EL (cell line): ENCODE results near the gene SLC9A8.
"Not testable (repeated sequence)": the region's sequence is repeated elsewhere in the genome, so short reads cannot be mapped to it uniquely, and the experiment has no call there.

Experiments used
- DNase-seq: peaks from one replicate; pipeline ENCODE4 v3.0.0-alpha.2; 2016

SLC9A8 gene

DNA sequence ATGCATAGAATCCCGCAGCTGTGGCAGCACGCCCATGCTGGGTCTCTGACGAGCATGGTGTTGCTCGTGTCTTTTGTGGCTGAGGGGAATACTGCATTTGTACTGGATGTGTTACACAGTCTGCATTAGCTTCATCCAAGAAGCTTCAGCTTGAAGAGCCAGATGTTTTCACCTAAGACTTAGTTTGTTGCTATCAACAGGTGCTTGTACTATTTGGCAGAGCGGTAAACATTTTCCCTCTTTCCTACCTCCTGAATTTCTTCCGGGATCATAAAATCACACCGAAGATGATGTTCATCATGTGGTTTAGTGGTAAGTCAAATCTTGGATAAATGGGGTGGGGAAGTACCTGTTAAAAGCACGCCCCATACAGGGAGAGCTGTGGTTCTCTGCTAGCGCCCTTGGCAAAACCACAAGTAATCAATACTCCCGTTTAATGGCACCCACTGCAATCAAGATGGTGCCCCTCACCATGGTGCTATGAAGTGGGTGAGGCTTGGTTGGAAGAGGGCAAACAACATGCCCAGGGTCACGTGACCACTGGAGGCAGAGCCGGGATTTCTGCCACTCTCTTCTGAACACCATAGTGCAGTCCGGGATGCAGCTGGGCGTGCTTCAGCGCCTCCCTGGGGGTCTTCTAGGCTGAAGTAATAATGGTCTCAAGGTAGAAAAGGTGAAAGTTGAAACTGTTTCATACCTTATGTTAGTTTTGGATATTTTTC, 68.3 kb downstream of the SLC9A8 start:
- DNase-seq: no peak

DNA sequence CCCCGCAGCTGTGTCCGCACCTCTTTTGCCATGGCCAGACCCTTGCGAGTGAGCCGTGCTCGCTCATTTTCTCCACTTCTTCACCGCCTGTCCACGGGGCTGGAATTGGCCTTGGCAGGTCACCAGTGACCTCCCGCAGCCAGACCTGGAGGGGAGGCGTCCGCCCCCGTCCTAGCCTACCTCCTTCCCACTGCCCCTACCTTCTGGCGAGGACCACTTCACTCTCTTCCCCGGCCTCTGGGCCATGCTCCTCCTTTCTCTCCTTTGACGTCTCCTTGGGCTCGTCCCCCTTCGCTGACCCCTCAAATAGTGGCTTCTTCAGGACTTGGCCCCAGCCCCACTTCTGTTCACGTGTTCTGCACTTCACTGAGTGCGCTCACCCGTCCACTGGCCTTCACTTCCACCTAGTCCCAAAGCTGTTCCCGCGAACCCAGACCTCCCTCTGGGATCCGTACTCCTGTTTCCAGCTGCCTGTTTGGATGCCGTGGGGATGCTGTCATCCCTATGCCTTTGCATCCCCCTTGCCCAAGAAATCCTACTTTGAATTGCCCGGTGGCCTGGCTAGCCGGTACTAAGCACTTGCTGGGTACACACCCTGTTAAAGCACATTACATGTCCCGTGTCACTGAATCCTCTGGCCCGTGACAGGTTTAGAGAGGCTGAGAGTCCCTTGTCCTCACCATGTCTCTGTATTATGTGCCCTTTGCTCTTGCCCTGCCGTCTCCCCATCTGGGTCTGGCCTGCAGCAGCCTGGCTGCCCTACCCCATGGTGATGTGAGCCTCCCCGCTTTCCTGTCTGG, 69.7 kb downstream of the SLC9A8 start:
- DNase-seq: no peak

DNA sequence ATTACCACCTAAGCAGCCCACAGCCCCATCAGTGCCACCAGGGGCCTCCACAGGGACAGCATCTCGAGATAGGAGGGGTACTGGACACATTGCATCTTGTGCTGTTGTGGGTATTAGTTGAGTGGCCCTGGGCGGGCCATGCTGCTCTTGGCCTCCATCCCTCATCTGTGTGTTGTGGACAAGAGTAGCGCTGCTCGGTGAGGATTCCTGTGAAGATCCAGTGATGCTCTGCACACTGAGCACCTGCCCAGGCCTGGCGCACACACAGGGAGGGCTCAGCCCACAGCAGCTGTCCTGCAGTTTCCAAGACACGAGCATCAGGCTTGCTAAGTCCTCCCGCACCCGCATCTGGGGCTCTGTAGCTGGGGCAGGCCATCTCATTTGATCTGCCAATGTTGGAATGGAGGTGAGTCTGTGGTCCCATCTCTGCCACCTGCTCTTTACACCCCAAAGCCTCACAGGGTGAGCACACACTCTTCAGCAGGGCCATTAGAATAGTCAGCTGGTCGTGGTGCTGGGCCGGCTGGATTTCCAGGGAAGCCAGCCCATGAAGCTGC, 70.7 kb downstream of the SLC9A8 start:
- no peak for DNase-seq

DNA sequence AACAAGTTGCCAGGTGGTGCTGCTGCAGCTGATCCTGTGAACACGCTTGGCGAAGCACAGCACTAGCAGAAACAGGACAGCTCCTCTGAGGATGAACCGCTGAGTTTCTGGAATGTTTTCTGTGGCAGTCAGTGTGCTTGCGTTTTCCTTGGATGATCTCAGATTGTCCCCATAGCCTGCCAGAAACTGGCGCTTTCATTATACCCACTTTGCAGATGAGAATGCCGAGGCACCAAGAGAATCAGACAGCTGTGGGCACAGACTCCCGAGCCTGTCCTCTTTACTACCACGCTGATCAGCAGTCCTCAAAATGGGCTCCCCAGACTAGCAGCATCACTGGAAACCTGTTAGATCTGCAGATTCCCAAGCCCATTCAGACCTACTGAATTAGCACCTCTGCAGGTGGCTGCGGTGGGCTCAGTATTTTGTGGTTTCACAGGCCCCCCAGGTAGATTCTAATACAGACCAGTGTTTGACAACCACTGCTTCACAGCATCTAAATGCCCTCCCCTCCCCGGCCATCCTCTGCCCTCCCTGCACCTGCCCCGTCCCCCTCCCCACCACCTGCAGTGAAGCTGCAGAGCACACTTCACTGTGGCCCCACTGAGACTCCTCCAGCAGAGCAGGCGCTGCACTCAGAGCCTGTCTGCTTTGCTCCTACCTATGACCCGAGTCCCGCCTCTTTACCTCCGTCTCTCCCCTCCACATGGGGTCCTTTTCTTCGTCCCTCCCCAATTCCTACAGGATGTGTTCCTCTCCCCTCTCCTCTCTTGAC, 73.1 kb downstream of the SLC9A8 start:
- no peak for DNase-seq

DNA sequence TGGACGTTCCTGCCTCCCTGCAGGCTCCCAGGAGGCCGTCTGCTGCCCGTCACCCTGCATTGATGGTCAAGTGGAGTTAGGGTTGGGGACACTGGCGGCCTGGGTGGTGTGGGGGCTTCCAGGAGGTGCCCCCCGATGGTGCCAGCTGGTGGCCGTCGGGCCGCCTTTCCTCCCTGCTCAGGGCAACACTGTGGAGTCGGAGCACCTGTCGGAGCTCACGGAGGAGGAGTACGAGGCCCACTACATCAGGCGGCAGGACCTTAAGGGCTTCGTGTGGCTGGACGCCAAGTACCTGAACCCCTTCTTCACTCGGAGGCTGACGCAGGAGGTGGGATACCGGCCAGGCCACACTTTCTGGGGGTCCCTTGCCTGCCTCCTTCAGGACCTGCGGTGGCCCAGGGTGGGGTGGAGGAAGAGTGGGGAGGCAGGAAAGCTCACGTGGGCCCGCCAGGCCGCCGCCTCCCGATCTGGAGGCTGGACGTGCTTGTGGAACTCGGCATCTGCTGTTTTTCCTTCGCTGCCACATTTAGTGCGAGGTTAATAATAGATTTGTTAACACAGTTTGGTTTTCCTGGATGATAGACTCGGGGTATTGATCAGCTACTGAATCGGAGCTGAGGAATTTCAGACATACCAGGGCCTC, 74.1 kb downstream of the SLC9A8 start:
- no peak for DNase-seq

DNA sequence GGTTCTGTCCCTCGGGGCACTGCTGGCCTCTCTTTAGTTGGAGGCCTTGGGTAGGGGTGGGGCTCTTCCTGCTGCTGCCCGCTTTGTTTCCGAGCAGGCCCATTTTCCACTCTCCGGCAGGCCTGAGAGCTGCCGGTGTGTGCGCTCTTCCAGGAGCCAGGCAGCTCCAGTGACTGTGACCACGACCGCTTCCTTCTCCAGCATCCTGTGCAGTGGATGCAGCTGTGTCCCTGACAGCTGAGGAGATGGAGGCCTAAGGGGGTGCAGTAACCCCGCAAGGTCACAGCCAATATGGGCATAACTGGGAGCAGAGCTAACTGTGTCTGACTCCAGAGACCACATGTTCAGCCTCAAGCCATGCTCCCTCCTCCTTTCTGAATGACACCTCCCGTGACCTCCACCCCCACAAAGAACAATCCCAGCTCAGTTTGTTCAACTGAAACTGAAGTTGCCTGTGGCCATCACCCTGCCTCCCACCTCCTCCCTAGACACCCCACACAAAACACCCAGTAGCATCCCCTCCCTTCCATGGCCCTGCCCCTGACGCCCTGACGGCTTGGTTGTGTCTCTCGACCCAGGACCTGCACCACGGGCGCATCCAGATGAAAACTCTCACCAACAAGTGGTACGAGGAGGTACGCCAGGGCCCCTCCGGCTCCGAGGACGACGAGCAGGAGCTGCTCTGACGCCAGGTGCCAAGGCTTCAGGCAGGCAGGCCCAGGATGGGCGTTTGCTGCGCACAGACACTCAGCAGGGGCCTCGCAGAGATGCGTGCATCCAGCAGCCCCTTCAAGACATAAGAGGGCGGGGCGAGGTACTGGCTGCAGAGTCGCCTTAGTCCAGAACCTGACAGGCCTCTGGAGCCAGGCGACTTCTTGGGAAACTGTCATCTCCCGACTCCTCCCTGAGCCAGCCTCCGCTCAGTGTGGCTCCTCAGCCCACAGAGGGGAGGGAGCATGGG, 74.9 kb downstream of the SLC9A8 start:
- DNase-seq: peak; percentile 56

DNA sequence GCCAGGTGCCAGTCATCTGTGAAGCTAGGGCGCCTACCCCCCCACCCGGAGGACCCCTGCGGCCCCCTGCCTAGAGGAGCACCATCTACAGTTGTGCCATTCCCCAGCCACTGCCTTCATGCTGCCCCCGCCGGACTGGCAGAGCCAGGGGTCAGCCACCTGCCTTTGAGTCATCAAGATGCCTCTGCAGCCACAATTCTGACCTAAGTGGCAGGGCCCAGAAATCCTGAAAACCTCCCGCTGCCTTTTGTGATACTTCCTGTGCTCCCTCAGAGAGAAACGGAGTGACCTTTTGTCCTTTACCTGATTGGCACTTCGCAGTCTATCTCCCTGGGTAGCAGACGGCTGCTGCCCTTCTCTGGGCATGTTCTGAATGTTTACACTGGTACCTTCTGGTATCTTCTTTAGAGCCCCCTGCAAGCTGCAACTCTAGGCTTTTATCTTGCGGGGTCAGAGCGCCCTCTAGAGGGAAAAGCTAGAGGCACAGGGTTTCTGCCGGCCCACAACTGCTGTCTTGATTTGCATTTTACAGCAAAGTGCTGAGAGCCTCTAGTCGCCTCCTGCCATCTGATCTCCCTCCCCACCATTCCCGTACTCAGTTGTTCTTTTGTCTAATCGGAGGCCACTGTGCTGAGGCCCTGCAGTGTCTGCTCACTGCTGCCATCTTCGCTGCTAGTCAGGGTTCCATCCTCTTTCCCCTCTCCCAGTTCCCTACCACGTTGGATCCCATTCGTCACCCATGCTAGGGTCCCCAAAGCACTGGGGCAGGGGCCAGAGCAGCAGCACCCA, 75.8 kb downstream of the SLC9A8 start:
- peak; percentile 63 for DNase-seq

DNA sequence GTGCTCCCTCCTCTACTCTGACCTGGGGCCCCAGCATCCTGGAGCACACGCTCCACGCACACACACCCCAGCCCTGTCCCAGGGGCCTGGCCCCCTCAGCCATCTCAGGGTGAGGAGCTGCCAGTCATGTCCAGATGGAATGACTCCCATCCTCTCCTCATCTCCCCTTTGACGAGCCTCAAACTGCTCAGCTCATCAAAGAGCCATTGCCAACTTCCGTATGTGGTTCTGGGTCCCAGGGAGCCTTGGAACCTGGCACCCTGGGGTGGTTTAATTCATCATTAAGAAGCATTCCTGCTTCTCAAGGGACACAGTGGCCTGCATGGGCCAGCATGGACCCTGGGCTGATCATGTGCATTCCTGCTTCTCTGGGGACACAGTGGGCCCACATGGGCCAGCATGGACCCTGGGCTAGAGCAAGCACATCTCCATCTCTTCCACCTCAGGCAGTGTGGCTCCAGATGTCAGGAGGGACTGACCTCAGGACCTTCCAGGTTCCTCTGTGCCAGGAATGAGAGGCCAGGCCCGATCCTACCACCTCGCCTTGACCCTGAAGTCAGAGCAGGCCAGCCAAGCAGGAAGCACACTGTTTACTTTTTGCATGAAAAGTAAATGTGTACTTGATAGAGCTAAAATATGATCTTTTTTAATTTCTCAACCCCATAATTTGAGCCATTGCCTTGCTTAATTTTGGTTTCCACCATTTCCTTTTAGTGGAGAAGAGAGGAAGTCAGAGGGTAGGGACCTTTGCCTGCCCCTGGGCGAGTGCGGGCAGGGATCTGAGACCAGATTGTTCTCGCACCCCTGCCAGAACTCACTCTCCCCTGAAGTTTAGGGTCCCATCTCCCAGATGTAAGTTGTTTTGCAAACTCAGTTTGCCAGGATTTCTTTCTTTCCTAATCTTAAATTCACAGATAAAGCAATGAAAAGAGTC, 76.6 kb downstream of the SLC9A8 start:
- DNase-seq: no peak

DNA sequence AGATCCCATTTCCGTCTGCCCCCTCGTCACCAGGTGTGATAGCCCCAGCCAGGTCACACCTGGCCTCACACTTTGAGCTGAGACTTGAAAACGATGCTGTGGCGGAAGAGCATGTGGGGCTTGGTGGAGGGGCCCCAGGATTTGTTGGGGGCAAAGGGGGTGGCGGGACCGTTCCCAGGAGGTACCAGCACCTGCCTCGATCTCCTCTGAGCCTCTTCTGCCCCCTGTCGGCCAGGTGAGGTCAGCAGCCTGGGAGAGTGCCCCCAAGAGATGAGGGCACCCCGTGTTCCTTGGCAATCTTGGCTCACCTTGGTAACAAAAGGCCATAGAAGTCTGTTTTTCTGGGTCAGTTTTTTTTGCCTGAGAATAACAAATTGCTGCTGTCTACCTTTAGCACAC, 77.3 kb downstream of the SLC9A8 start:
- no peak for DNase-seq

DNA sequence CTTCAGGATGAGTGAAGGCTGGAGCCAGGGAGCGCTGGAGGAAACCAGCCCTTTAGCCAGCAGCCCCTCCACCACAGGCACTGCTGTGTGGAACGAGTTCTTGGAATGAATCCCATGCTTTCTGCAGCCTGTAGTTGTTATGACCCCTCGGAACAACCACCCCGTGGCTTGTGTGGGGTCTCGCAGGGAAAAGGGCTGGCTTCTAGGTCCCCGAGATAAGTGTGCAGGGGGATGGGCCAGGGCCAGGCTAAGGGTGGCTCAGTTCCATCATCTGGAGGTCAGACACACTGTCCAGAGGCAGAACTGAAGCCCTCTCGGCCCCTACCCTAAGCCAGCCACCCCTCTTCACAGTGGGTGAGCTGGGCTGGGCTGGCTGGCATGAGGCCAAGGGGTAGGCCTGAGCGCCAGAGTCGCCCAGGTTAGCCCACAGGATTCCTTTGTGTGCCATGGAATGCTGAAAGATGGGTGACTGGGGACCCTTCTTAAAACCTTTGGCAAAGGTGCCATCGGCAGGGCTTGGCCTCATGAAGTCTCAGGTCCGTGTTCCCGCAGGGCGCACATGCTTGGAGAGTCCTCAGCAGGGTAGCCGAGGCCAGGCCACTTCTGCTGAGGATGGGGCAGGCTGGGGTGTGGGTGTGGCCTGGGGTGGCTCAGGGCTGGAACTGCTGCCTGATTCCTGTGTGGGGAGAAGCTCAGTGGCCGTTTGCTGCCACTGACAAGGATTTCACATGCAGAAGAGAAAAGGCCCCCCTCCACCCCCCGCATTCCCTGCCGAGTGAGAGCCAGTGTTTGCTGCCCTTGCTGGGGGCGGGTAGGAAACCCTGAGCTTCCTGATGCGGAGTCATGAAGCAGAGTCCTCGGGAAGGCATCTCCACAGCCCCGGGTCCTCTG, 78.1 kb downstream of the SLC9A8 start:
- no peak for DNase-seq

DNA sequence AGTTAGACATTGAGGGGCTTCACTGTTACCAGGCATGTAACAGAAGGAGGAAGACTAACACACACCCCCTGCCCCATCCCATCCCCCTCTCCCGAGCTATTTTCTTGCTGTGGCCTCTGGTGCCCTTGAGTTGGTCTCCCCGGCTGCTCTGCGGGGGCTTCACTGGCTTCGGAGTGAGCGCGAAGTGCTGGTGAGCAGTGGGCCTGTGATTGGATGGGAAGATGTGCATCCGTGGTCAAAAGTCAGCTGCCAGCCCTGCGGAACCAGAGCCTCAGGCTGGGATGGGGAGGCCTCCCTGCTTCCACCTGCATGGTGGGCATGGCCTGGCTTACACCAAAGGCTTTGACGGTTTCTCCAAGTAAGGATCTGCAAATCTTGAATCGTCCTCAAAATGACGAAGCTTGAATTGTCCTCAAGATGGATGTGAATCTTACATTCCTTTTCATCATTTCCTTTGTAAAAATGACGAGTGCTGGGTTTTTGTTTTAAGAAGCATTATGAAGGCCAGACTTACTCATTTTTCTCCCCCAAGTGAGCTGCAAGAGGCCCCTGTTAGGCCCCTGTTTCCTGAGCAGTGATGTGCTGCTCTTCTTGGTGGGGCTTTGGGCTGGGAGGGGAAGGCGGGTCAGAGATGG, 79.0 kb downstream of the SLC9A8 start:
- DNase-seq: no peak

DNA sequence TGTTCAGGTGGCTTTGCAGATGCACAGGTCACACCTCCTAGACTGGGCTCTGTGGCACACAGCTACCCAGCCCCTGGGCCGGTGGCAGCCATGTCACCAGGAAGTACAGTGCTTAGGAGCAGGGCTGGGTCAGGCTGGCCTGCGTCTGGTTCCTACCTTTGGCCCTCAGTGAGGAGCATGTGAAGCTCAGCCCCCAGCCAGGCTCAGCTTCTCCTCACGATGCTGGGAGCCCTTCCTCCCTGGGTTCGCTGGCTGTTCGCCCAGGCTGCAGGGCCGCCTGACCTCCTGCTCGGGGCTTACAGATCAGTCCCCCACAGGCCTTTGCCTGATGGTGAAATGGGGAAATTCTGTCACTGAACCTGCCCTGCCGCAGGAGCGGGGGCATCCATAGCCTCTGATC, 79.6 kb downstream of the SLC9A8 start:
- DNase-seq: no peak

DNA sequence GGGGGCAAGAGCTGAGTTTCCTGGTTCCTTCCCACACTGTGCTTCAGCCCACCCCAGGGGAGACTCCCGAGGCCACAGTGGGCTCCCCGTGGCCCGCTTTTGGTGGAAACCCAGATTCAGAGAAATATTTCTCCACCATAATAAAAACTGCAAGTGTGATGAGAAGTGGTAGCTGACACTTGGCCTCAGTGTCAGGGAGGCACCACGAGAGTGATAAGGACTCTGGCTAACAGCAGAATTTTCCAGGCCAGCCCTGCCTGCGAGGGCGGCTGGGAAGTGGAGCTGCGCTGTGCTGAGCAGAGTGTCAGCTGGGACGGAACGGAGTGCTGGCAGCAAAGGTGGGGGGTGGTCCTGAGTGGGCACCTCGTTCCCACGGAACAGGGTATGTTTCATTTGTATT, 80.2 kb downstream of the SLC9A8 start:
- DNase-seq: no peak

DNA sequence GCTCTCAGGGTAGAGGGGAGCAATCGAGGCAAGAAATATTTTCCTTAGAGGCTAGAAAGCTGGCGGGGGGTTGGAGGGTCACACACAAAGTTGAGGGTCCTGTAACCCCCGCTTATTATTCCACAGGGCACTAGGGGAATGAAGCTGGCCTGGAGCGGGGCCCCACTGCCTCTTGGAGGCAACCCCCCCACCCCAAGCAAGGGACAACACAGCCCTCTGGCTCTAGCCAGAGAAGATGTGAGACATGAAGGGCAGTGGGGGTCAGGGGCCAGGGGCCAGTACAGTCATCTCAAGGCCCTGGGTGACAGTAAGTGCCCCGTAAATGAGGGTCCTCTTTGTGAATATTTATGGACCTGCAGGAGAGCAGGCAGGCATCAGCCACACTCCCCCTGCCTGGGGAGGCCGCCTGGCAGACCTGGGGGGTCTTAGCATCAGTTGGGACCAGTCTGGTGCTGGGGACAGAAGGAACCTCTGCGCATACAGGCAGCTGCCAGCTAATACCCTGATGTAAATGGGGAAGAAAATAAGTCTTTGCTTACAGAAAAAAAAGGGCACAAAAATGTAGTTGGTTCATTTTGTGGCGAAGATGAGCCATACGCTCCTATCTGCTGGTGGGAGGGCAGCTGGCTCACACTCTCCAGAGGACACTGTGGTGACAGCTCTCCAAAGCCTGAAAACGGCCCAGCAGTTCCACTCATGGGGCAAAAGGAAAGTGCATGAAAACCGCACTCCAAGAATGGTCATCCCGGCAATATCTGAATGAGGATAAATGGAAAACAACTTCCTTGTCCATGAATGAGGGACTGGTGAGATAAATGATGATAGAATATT, 80.8 kb downstream of the SLC9A8 start:
- DNase-seq: no peak

DNA sequence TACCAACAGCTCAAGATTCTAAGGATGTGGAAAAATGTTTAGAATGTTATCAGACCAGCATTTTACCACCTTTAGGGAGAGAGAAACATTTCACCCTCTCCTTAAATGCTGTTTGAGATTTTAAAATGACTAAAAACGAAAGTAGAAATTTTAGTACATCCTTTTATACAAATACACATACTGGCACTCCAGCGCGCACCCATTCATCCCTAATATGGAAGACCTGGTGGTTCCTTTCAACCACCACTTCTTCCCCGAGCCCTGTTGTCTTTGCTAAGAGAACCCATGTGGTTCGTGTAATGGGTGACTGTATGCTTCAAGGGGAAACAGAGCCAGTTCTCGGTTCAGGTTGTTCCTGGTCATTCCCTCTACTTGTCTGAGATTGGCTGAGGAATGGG, 81.4 kb downstream of the SLC9A8 start:
- no peak for DNase-seq

DNA sequence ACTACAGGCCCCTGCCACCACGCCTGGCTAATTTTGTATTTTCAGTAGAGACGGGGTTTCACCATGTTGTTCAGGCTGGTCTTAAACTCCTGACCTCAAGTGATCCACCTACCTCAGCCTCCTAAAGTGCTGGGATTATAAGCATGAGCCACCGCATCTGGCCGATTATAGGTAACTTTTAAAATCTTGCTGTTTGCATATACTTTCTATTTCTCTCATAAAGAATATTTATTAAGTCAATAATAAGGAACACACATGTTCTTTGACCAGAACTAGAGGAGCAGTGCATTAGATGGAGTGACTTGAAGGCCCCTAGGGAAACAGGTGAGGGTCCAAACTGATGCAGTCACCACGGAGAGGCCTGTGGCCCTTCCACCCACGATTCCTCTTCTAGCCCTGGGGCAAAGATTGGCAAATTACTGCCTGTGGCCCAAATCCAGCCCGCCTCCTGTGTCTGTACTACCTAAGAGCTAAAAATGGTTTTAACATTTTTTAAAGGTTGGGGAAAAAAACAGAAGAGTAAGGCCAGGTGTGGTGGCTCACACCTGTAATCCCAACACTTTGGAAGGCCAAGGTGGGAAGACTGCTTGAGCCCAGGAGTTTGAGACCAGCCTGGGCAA, 83.0 kb downstream of the SLC9A8 start:
- not testable (repeated sequence) for DNase-seq

DNA sequence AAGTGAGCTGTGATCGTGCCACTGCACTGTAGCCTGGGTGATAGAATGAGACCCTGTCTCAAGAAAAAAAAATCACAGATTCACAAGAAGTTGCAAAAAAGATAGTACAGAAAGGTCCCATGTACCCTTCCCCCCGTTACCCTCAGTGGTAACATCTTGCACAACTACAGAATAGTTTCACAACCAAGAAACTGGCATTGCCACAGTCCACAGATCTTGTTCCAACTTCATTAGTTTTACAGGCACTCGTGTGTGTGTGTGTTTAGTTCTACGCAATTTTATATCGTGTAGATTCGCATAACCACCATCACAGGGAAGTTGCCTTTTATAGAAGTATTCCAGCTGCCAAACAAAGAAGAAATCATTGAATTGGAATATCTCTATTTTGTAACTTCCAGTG, 83.6 kb downstream of the SLC9A8 start:
- DNase-seq: no peak
